OCI-LY1 (cell line): ENCODE data around the gene IGSF11.

Experiments
- CTCF ChIP-seq: fragments of 200-600 bp; sonication (generic), shearing (Covaris generic); IDR thresholded peaks from 2 replicates; pipeline ENCODE4 v1.5.1; 2017; ENCODE audit warnings: mild to moderate bottlenecking, antibody characterized with exemption, low read length, moderate library complexity, mixed read lengths
- EZH2 ChIP-seq: fragments of 200-600 bp; sonication (generic), shearing (Covaris generic); IDR thresholded peaks from 2 replicates; pipeline ENCODE4 v1.8.0; 2017; ENCODE audit warnings: borderline replicate concordance, mixed run types, mild to moderate bottlenecking, antibody characterized with exemption, low read length, moderate library complexity, mixed read lengths

- TF ChIP-seq CTCF (no peak), EZH2 (no peak)
These were observed 96.3 kb downstream of the IGSF11 start for GRCh38 chr3:118938183-118938961.
